Karpas-422 (cell line): ENCODE data around the gene ZPBP. TPM values are rescaled to one million over a fixed set of nuclear protein-coding genes. Genes with fewer than 3 reads are reported as not detected.
A peak's percentile ranks its signal among the peaks of the same experiment; 100 is the strongest.

ENCODE experiments used
- DNase-seq: peaks from one replicate; pipeline ENCODE4 v3.0.0-alpha.2; 2015
- H2AFZ ChIP-seq: fragments of 200-600 bp; sonication (generic); 2 replicates; pipeline ENCODE4 v1.6.1; 2014; ENCODE audit warnings: antibody characterized with exemption, low read length, mixed read lengths
- H3K27ac ChIP-seq: fragments of 200-600 bp; sonication (generic); 2 replicates; pipeline ENCODE4 v1.5.1; 2014; ENCODE audit warnings: mild to moderate bottlenecking, low read length, moderate library complexity
- H3K27me3 ChIP-seq: fragments of 200-600 bp; sonication (generic); 2 replicates; pipeline ENCODE4 v1.6.1; 2014; ENCODE audit warnings: low read length, mixed read lengths
- H3K36me3 ChIP-seq: fragments of 200-600 bp; sonication (generic); 2 replicates; pipeline ENCODE4 v1.6.1; 2014; ENCODE audit warnings: low read length, mixed read lengths; ENCODE audit not compliant: insufficient read depth
- H3K4me1 ChIP-seq: fragments of 200-600 bp; sonication (generic); 2 replicates; pipeline ENCODE4 v1.6.1; 2014; ENCODE audit warnings: mild to moderate bottlenecking, low read length, mixed read lengths
- H3K4me2 ChIP-seq: fragments of 200-600 bp; sonication (generic); 2 replicates; pipeline ENCODE4 v1.6.1; 2014; ENCODE audit warnings: low read length, low read depth, mild to moderate bottlenecking; ENCODE audit not compliant: poor library complexity, severe bottlenecking
- H3K4me3 ChIP-seq: fragments of 200-600 bp; sonication (generic); 2 replicates; pipeline ENCODE4 v1.5.1; 2014; ENCODE audit warnings: mild to moderate bottlenecking, antibody characterized with exemption, low read length, mixed read lengths
- H3K79me2 ChIP-seq: fragments of 200-600 bp; sonication (generic); 2 replicates; pipeline ENCODE4 v1.6.1; 2014; ENCODE audit warnings: mild to moderate bottlenecking, low read length, mixed read lengths
- H3K9ac ChIP-seq: fragments of 200-600 bp; sonication (generic); 2 replicates; pipeline ENCODE4 v1.6.0; 2014; ENCODE audit warnings: low read length
- H3K9me2 ChIP-seq: fragments of 200-600 bp; sonication (generic), shearing (Covaris generic); replicated peaks from 2 replicates; pipeline ENCODE4 v1.6.0; 2014; ENCODE audit warnings: mild to moderate bottlenecking, low read length, moderate library complexity; ENCODE audit not compliant: insufficient read depth
- H3K9me3 ChIP-seq: fragments of 300-700, 200-600 bp; sonication (generic); 2 replicates; pipeline ENCODE4 v1.6.1; 2014; ENCODE audit warnings: low read length, mixed read lengths
- H4K20me1 ChIP-seq: fragments of 200-600 bp; sonication (generic); 2 replicates; pipeline ENCODE4 v1.6.1; 2014; ENCODE audit warnings: mild to moderate bottlenecking, antibody characterized with exemption, low read length, low read depth; ENCODE audit not compliant: insufficient read depth
- total RNA-seq: library from RNA; depleted of rRNA; stranded (reverse); fragments of >200 nt; shearing (Covaris generic); gene quantifications from 2 replicates; pipeline ENCODE4 v1.2.3, GENCODE V29; 2014; ENCODE audit warnings: low replicate concordance

ZPBP gene
- total RNA-seq, 1 experiment from 2014 or later: not detected

- no peaks in the 10 kb centered on the region for H4K20me1 ChIP-seq
- H3K36me3 ChIP-seq: no peaks in the 10 kb centered on the region
- H3K4me2 ChIP-seq: no peak overlapping the region
- no peak overlapping the region for H2AFZ ChIP-seq
- H3K9me2 ChIP-seq: no peaks in the 10 kb centered on the region
- H3K79me2 ChIP-seq: no peaks in the 10 kb centered on the region
- H3K27me3 ChIP-seq: no peaks in the 10 kb centered on the region
- H3K4me3 ChIP-seq: no peak overlapping the region
- no peak overlapping the region for H3K9ac ChIP-seq
- peak; percentile 78 for DNase-seq
- peaks cover 14% of the 10 kb centered on the region for H3K4me1 ChIP-seq
- H3K9me3 ChIP-seq: no peaks in the 10 kb centered on the region
- no peak overlapping the region for H3K27ac ChIP-seq
Observed at GRCh38 chr7:50119815-50120637, 27.0 kb upstream of the ZPBP start.

- no peak for DNase-seq
- Histone ChIP-seq H3K27ac (no peak overlapping the region), H3K9ac (no peak overlapping the region), H3K9me2 (no peaks in the 10 kb centered on the region), H3K4me1 (peaks cover 5% of the 10 kb centered on the region), H3K36me3 (no peaks in the 10 kb centered on the region), H3K4me2 (no peak overlapping the region), H3K27me3 (no peaks in the 10 kb centered on the region), H3K79me2 (no peaks in the 10 kb centered on the region), H3K9me3 (no peaks in the 10 kb centered on the region), H3K4me3 (no peak overlapping the region), H4K20me1 (no peaks in the 10 kb centered on the region), H2AFZ (no peak overlapping the region)
Observed at GRCh38 chr7:50112250-50112649, 19.2 kb upstream of the ZPBP start.

GRCh38 chr7:50101873-50102272, 8.8 kb upstream of the ZPBP start:
- H3K4me1 ChIP-seq: no peaks in the 10 kb centered on the region
- no peaks in the 10 kb centered on the region for H3K27me3 ChIP-seq
- H3K9me2 ChIP-seq: no peaks in the 10 kb centered on the region
- no peaks in the 10 kb centered on the region for H3K79me2 ChIP-seq
- no peak overlapping the region for H3K4me3 ChIP-seq
- H3K9ac ChIP-seq: no peak overlapping the region
- H3K27ac ChIP-seq: no peak overlapping the region
- no peaks in the 10 kb centered on the region for H4K20me1 ChIP-seq
- no peak for DNase-seq
- H2AFZ ChIP-seq: no peak overlapping the region
- H3K9me3 ChIP-seq: no peaks in the 10 kb centered on the region
- no peaks in the 10 kb centered on the region for H3K36me3 ChIP-seq
- H3K4me2 ChIP-seq: no peak overlapping the region

- Histone ChIP-seq H3K36me3 (no peaks in the 10 kb centered on the region), H3K4me3 (no peak overlapping the region), H3K27me3 (no peaks in the 10 kb centered on the region), H3K9me2 (no peaks in the 10 kb centered on the region), H3K9me3 (no peaks in the 10 kb centered on the region), H3K9ac (no peak overlapping the region), H4K20me1 (no peaks in the 10 kb centered on the region), H3K79me2 (no peaks in the 10 kb centered on the region), H3K4me1 (peaks cover 32% of the 10 kb centered on the region), H3K4me2 (no peak overlapping the region), H2AFZ (no peak overlapping the region), H3K27ac (no peak overlapping the region)
- DNase-seq: no peak
Observed at GRCh38 chr7:50095634-50096033, 2.6 kb upstream of the ZPBP start.

GRCh38 chr7:50088463-50089129, 4.5 kb downstream of the ZPBP start:
- no peaks in the 10 kb centered on the region for H3K9me3 ChIP-seq
- no peak for DNase-seq
- no peaks in the 10 kb centered on the region for H3K36me3 ChIP-seq
- H3K27ac ChIP-seq: no peak overlapping the region
- no peak overlapping the region for H3K9ac ChIP-seq
- no peak overlapping the region for H2AFZ ChIP-seq
- H3K79me2 ChIP-seq: no peaks in the 10 kb centered on the region
- no peaks in the 10 kb centered on the region for H3K9me2 ChIP-seq
- no peak overlapping the region for H3K4me2 ChIP-seq
- peaks cover 15% of the 10 kb centered on the region for H3K4me1 ChIP-seq
- H4K20me1 ChIP-seq: no peaks in the 10 kb centered on the region
- H3K4me3 ChIP-seq: no peak overlapping the region
- H3K27me3 ChIP-seq: no peaks in the 10 kb centered on the region

GRCh38 chr7:50085344-50085743, 7.7 kb downstream of the ZPBP start:
- no peaks in the 10 kb centered on the region for H3K9me3 ChIP-seq
- H3K79me2 ChIP-seq: no peaks in the 10 kb centered on the region
- no peaks in the 10 kb centered on the region for H3K27me3 ChIP-seq
- H3K4me1 ChIP-seq: peaks cover 3% of the 10 kb centered on the region
- H3K4me2 ChIP-seq: no peak overlapping the region
- no peak for DNase-seq
- H3K36me3 ChIP-seq: no peaks in the 10 kb centered on the region
- no peaks in the 10 kb centered on the region for H3K9me2 ChIP-seq
- no peak overlapping the region for H3K9ac ChIP-seq
- H3K4me3 ChIP-seq: no peak overlapping the region
- no peak overlapping the region for H3K27ac ChIP-seq
- H2AFZ ChIP-seq: no peak overlapping the region
- H4K20me1 ChIP-seq: no peaks in the 10 kb centered on the region

- Histone ChIP-seq H3K79me2 (no peaks in the 10 kb centered on the region), H3K27me3 (peaks cover 3% of the 10 kb centered on the region; the same call in 1 of the 2 replicates), H3K4me2 (no peak overlapping the region), H3K4me1 (peaks cover 19% of the 10 kb centered on the region), H3K9me2 (no peaks in the 10 kb centered on the region), H4K20me1 (no peaks in the 10 kb centered on the region), H3K36me3 (peaks cover 3% of the 10 kb centered on the region; the same call in 1 of the 2 replicates), H3K9ac (no peak overlapping the region), H2AFZ (no peak overlapping the region), H3K27ac (no peak overlapping the region), H3K4me3 (no peak overlapping the region), H3K9me3 (peaks cover 11% of the 10 kb centered on the region)
- DNase-seq: peak; percentile 59
Observed at GRCh38 chr7:50073093-50073492, 20.0 kb downstream of the ZPBP start.

- H4K20me1 ChIP-seq: no peaks in the 10 kb centered on the region
- H3K79me2 ChIP-seq: no peaks in the 10 kb centered on the region
- peak overlapping the region; percentile 83 for H2AFZ ChIP-seq
- peaks cover 37% of the 10 kb centered on the region for H3K4me1 ChIP-seq
- DNase-seq: peak; percentile 80
- H3K9ac ChIP-seq: peak overlapping the region; percentile 70
- H3K9me2 ChIP-seq: no peaks in the 10 kb centered on the region
- peak overlapping the region; percentile 82 for H3K4me2 ChIP-seq
- H3K27ac ChIP-seq: peak overlapping the region; percentile 96
- H3K9me3 ChIP-seq: peaks cover 11% of the 10 kb centered on the region
- peaks cover 3% of the 10 kb centered on the region; the same call in 1 of the 2 replicates for H3K36me3 ChIP-seq
- H3K27me3 ChIP-seq: no peaks in the 10 kb centered on the region
- peak overlapping the region; percentile 63 for H3K4me3 ChIP-seq
Observed at GRCh38 chr7:50069613-50070012, 23.4 kb downstream of the ZPBP start.
